SK-N-SH (cell line): ENCODE measurements around the gene OBSCN.

Experiments
- NFIC ChIP-seq: IDR thresholded peaks from 2 replicates; pipeline ENCODE4 v1.4.0; 2012; ENCODE audit warnings: borderline replicate concordance
- YY1 ChIP-seq: IDR thresholded peaks from 2 replicates; pipeline ENCODE4 v1.4.0; 2012; ENCODE audit warnings: low read depth, mild to moderate bottlenecking
- TF ChIP-seq, protein P1 (sequence below): fragments of 200-600 bp; sonication (generic); IDR thresholded peaks from 2 replicates; pipeline ENCODE4 v1.6.1; 2017; ENCODE audit warnings: antibody characterized with exemption, mild to moderate bottlenecking, moderate library complexity
- TF ChIP-seq, protein P2 (sequence below): IDR thresholded peaks from 2 replicates; pipeline ENCODE4 v1.6.1; 2012; ENCODE audit warnings: mild to moderate bottlenecking, low read depth, low read length, moderate library complexity
- TF ChIP-seq, protein P3 (sequence below): IDR thresholded peaks from 2 replicates; pipeline ENCODE4 v1.4.0; 2012; ENCODE audit warnings: low read depth, borderline replicate concordance

DNA sequence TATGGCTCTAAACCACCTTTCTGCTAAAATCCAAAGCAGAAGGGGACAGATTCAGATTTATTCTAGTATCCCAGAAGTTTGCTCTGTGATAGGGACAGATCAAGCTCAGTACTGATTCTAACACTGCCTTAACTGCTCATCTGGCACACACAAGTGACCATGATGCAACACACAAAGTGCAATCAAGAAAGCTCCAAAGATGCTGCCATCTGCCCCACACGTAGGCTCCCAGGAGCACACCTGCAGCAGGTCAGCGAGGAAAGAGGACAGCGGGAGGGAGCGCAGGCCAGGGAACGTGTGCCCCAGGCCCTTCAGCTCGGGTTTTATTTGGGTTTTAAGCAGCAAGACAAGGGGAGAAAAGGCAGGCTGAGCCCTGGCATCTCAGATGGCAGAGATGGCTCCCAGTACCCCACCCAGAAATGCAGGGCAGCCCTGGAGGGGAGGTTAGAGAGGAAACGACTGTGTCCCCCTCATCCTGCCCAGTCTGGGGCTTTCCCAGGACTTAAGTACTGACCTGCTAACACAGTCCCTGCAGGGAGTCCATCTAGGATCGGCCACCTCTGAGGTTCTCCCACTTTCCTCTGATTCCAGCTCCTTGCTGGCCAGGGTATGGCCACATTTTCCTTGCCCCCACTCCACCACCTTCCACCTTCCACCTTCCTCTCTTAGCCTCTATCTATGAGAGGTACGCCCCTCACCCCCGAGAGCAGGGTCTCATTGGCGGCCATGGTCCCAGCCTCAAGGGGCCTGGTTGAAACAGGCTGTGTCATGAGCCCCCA, 197.5 kb downstream of the OBSCN start:
- TF ChIP-seq, protein P1, sequence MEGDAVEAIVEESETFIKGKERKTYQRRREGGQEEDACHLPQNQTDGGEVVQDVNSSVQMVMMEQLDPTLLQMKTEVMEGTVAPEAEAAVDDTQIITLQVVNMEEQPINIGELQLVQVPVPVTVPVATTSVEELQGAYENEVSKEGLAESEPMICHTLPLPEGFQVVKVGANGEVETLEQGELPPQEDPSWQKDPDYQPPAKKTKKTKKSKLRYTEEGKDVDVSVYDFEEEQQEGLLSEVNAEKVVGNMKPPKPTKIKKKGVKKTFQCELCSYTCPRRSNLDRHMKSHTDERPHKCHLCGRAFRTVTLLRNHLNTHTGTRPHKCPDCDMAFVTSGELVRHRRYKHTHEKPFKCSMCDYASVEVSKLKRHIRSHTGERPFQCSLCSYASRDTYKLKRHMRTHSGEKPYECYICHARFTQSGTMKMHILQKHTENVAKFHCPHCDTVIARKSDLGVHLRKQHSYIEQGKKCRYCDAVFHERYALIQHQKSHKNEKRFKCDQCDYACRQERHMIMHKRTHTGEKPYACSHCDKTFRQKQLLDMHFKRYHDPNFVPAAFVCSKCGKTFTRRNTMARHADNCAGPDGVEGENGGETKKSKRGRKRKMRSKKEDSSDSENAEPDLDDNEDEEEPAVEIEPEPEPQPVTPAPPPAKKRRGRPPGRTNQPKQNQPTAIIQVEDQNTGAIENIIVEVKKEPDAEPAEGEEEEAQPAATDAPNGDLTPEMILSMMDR = no peak
- TF ChIP-seq NFIC = no peak
- TF ChIP-seq YY1 = no peak
- TF ChIP-seq, protein P2, sequence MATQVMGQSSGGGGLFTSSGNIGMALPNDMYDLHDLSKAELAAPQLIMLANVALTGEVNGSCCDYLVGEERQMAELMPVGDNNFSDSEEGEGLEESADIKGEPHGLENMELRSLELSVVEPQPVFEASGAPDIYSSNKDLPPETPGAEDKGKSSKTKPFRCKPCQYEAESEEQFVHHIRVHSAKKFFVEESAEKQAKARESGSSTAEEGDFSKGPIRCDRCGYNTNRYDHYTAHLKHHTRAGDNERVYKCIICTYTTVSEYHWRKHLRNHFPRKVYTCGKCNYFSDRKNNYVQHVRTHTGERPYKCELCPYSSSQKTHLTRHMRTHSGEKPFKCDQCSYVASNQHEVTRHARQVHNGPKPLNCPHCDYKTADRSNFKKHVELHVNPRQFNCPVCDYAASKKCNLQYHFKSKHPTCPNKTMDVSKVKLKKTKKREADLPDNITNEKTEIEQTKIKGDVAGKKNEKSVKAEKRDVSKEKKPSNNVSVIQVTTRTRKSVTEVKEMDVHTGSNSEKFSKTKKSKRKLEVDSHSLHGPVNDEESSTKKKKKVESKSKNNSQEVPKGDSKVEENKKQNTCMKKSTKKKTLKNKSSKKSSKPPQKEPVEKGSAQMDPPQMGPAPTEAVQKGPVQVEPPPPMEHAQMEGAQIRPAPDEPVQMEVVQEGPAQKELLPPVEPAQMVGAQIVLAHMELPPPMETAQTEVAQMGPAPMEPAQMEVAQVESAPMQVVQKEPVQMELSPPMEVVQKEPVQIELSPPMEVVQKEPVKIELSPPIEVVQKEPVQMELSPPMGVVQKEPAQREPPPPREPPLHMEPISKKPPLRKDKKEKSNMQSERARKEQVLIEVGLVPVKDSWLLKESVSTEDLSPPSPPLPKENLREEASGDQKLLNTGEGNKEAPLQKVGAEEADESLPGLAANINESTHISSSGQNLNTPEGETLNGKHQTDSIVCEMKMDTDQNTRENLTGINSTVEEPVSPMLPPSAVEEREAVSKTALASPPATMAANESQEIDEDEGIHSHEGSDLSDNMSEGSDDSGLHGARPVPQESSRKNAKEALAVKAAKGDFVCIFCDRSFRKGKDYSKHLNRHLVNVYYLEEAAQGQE = no peak
- TF ChIP-seq, protein P3, sequence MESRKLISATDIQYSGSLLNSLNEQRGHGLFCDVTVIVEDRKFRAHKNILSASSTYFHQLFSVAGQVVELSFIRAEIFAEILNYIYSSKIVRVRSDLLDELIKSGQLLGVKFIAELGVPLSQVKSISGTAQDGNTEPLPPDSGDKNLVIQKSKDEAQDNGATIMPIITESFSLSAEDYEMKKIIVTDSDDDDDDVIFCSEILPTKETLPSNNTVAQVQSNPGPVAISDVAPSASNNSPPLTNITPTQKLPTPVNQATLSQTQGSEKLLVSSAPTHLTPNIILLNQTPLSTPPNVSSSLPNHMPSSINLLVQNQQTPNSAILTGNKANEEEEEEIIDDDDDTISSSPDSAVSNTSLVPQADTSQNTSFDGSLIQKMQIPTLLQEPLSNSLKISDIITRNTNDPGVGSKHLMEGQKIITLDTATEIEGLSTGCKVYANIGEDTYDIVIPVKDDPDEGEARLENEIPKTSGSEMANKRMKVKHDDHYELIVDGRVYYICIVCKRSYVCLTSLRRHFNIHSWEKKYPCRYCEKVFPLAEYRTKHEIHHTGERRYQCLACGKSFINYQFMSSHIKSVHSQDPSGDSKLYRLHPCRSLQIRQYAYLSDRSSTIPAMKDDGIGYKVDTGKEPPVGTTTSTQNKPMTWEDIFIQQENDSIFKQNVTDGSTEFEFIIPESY = no peak
